VCaP (cell line): ENCODE results near the gene PTPRT.

ENCODE experiments used
- H3K27ac ChIP-seq: fragments of 450-650 bp; 2 replicates; pipeline ENCODE4 v1.5.1; 2017
- CTCF ChIP-seq: fragments of 450-650 bp; conservative IDR thresholded peaks from 2 replicates; pipeline ENCODE4 v1.5.1; 2017; ENCODE audit warnings: mild to moderate bottlenecking, moderate library complexity

Gene PTPRT

GRCh38 chr20:42739683-42740082, 450.0 kb downstream of the PTPRT start:
- TF ChIP-seq CTCF, result no peak
- H3K27ac ChIP-seq, result no peak overlapping the region

GRCh38 chr20:42735539-42735938, 454.2 kb downstream of the PTPRT start:
- no peak overlapping the region for H3K27ac ChIP-seq
- TF ChIP-seq CTCF, result no peak

- no peak overlapping the region for H3K27ac ChIP-seq
- TF ChIP-seq CTCF, result no peak
Observed at GRCh38 chr20:42734660-42735368, 454.9 kb downstream of the PTPRT start.

GRCh38 chr20:42721923-42722322, 467.8 kb downstream of the PTPRT start:
- TF ChIP-seq CTCF, result no peak
- no peak overlapping the region for H3K27ac ChIP-seq

- H3K27ac ChIP-seq, result no peak overlapping the region
- TF ChIP-seq CTCF, result no peak
Observed at GRCh38 chr20:42714298-42715141, 475.2 kb downstream of the PTPRT start.

- no peak for TF ChIP-seq CTCF
- no peak overlapping the region for H3K27ac ChIP-seq
Observed at GRCh38 chr20:42708266-42708665, 481.4 kb downstream of the PTPRT start.

- H3K27ac ChIP-seq, result no peak overlapping the region
- no peak for TF ChIP-seq CTCF
Observed at GRCh38 chr20:42706759-42707158, 482.9 kb downstream of the PTPRT start.
